HG02938 (cell line): ENCODE data around the gene IL26.
"Not testable (repeated sequence)": the region's sequence is repeated elsewhere in the genome, so short reads cannot be mapped to it uniquely, and the experiment has no call there.

Source experiments
- ATAC-seq: cut with Tn5 transposase; IDR thresholded peaks from one replicate; pipeline ENCODE4 v1.9.1; 2021; ENCODE audit warnings: mild to moderate bottlenecking, moderate library complexity; ENCODE audit not compliant: unreplicated experiment

IL26 gene

DNA sequence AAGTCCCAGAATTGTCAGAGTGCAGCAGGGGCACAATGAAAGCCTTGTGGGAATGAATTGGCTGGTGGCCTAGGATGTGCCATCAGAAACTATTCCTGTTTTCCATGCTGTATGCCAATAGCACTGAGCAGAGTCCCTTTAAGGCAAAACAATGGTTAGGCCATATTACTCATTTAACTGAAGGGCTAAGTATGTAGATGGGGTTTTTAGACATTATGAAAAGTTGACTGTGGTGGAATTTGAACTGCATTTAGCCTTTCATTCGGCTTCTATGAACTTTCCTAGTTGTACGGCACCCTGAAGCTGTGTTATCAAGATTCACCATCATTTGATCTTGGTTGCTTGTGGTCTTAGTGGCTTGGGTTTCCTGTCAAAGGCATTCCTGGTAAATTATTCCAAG is 24.8 kb downstream of the IL26 start:
- ATAC-seq = no peak

- ATAC-seq = no peak
Observed at GRCh38 chr12:68199127-68199526, 26.5 kb downstream of the IL26 start.

- ATAC-seq = no peak
Observed at GRCh38 chr12:68198507-68199086, 27.0 kb downstream of the IL26 start.

- no peak for ATAC-seq
Observed at GRCh38 chr12:68190301-68190700, 35.3 kb downstream of the IL26 start.

- ATAC-seq = no peak
Observed at GRCh38 chr12:68189821-68190242, 35.8 kb downstream of the IL26 start.

- no peak for ATAC-seq
Observed at GRCh38 chr12:68185598-68185997, 40.0 kb downstream of the IL26 start.

- no peak for ATAC-seq
Observed at GRCh38 chr12:68180792-68181744, 44.5 kb downstream of the IL26 start.

- no peak for ATAC-seq
Observed at GRCh38 chr12:68178774-68179439, 46.7 kb downstream of the IL26 start.

- no peak for ATAC-seq
Observed at GRCh38 chr12:68178184-68178583, 47.4 kb downstream of the IL26 start.

GRCh38 chr12:68177562-68177961 is 48.0 kb downstream of the IL26 start:
- no peak for ATAC-seq

DNA sequence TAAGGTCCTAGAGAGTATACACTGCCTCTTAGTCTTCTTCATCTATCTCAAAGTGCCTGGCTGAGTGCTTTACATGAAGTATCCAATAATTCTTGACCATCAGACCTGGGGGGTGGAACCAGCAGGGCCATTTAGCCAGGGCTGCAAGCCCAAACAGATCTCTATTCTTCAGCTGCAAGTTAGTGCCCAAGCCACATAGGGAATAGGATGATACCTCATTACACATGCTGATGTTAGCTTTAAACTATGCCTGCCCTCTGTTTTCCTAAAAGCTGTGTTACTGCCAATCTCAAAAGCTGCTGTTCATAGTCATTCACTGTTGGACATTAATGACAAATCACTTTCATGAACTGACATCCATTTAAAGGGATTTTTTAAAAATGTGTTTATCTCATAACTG is 49.4 kb downstream of the IL26 start:
- ATAC-seq = no peak

DNA sequence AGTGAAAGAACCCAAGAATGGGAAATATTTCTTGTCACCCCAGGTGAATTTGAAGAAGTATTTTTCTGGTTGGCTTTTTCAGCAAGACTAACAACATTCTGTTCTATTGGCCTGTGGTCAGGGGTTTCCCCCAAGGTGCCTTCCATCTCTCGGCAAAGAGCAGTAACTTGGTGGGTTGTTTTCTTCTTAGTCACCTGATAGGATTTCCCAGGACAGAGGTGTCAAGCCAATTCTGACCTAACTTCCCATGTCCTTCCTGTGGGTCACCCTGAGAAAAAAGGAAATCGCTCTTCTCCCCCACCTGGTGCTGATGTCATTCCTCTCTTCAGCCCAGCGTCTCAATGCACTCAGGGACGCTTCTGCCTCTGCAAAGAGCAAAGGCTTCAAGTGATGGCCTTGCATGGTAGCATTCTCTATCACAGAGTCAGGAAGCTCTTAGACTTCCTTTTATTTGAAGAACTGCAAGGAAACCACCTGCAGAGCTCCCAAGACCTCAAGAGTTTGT is 50.0 kb downstream of the IL26 start:
- peak; percentile 89 for ATAC-seq

GRCh38 chr12:68174761-68175160 is 50.8 kb downstream of the IL26 start:
- not testable (repeated sequence) for ATAC-seq

DNA sequence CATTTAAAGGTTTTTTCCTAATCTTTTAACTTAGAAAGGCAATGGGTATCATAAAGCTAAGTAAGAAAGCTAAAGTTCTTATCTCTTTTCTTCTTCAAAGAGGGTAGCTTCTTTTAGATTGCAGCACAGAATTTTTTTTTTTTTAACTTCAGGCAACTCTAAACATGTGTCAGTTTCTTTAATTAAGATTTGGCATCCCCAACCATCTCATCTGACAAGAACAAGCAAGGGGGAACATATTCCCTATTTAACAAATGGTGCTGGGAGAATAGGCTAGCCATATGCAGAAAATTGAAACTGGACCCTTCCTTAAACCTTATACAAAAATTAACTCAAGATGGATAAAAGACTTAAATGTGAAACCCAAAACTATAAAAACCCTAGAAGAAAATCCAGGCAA is 51.8 kb downstream of the IL26 start:
- ATAC-seq = no peak

GRCh38 chr12:68170726-68171125 is 54.9 kb downstream of the IL26 start:
- no peak for ATAC-seq

DNA sequence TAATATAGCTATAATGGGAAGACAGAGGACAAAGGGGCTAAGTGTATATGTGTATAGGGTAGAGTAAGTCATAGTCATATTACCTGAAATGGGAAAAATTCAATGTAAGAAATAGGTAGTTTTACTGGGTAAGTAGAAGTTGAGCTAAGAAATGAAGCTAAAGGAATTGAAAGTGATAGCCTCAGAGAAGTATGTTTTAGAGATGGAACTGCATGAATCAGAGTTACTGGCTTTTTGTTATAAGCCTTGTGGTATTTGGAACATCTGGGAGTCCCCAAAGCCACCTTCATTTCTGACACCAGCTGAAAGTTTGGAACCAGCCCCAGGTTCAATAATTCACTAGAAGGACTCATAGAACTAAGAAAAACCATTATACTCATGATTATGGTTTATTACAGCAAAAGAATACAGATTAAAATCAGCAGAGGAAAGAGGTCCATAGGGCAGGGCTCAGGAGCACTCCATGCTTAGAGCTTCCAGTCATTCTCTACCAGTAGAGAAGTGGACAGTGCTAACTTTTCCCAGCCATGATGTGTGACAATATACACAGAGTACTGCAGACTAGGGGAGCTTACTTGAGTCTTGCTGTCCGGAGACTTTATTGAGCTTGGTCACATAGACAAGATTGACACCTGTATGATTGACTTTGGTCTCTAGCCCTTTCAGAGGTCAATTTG is 56.3 kb downstream of the IL26 start:
- no peak for ATAC-seq

DNA sequence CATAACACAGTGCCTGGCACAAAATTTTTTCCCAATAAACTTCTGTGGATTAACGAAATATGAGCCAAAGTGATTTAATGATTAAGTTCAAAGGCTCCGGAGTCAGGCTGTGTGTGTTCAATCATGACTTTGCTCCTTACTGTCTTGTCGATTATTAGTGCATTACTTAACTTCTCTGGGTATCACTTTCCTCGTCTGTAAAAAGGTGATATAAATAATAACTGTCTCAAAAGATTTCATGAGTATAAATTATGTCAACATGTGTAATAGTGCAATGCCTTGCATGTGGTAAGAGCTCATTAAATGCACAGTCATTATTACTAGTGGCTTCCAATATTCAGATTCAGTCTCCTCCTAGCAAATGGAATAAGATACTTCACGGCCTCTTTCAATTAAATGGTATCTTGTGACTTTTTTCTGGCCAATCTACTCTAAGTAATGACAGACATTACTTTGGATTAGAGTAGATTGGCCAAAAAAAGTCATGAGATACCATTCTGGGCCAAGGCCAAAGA is 59.2 kb downstream of the IL26 start:
- no peak for ATAC-seq

- ATAC-seq = peak; percentile 68
Observed at GRCh38 chr12:68163560-68164081, 62.0 kb downstream of the IL26 start.

GRCh38 chr12:68162374-68162773 is 63.2 kb downstream of the IL26 start:
- ATAC-seq = no peak

DNA sequence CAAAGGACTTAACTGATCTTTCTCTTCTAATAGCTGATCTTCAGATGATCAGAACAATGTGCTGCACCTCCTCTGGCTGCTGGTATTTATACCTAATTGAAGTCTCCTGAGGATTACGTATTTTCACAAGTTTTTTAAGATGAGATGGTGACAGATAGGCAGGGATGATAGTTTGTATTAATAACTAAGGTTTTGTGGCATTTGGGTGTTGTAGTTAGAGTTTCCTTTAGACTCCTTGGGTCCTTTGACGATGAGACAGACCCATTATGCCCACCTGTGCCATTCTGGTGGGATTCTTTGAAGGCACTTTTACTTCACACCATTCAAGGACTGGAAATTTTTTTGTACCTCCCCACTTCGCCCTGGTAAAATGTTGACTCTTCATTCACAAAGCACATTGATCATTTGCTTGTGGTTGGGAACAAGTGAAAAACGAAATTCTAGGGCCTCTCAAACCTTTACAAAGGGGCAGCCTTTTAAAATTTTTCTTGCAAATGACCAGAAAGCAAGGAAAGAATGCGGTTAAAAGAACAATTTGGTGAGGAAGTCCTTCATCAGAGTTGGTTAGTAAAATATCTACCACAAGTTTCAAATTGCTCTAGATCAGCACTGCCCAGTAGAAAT is 65.8 kb downstream of the IL26 start, which contains the start of gene IFNG:
Gene IFNG, minus strand, starts transcription at position 60 of the 624 bp plus-strand sequence. CDS start 125 bp downstream, outside the sequence.
- peak; percentile 47 for ATAC-seq
